K562 (cell line): ENCODE data around the gene DIP2C. TPM values are rescaled to one million over a fixed set of nuclear protein-coding genes. Genes with fewer than 3 reads are reported as not detected.

Source experiments
- ATAC-seq: fragments of 200-7000 bp; cut with Tn5 transposase; 3 replicates; pipeline ENCODE4 v1.9.1; 2020; ENCODE audit warnings: moderate library complexity
- BruUV-seq: library from RNA; stranded (reverse); fragments of 400-500 nt; replicated peaks from 2 replicates; lab custom pipeline; 2021; lab: Mats Ljungman, UMichigan
- CTCF ChIA-PET: fragments of 300-600 bp; formaldehyde crosslinking; extraction: SDS; loops from one replicate; lab custom pipeline; 2021; ENCODE audit warnings: low intra/inter-chr PET ratio; lab: Yijun Ruan, JAX
- POLR2A ChIA-PET: fragments of 300-600, 350-650 bp; sonication (Branson Sonifier 250); formaldehyde crosslinking; extraction: SDS; loops from one replicate; lab custom pipeline; 2021; ENCODE audit warnings: antibody characterized with exemption, inconsistent platforms; lab: Yijun Ruan, JAX
- DNase-seq, 4 experiments: peaks; one replicate each; pipeline versions ENCODE4 v3.0.0 to v3.0.0-alpha.2; 2011 to 2018; ENCODE audit warnings: low spot score in 3 of 4, mixed read lengths in 3 of 4; ENCODE audit errors: extremely low read depth in 1 of 4
- FAIRE-seq: peaks from 2 replicates; lab custom pipeline; 2011; peaks lifted over from hg19 to GRCh38; lab: Jason Lieb, UNC
- H2AFZ ChIP-seq: 2 replicates; pipeline ENCODE4 v1.6.0; 2011; ENCODE audit warnings: low read depth, low read length, control low read depth, inconsistent platforms
- H3K27ac ChIP-seq: fragments of 200-600 bp; 3 replicates; pipeline ENCODE4 v1.8.0; 2011; ENCODE audit warnings: low read depth, mild to moderate bottlenecking, control low read depth, inconsistent platforms, low read length, moderate library complexity, mixed read lengths; ENCODE audit errors: extremely low read depth
- H3K27me3 ChIP-seq, 2 experiments: fragments of 300-600 bp in 1 of 2; 2 replicates in 1 of 2; 3 replicates in 1 of 2; pipeline versions ENCODE4 v1.6.0 to v1.8.0; 2011; ENCODE audit warnings: inconsistent platforms in 2 of 2, low read length in 2 of 2, mild to moderate bottlenecking in 1 of 2, mixed read lengths in 1 of 2, moderate library complexity in 1 of 2; ENCODE audit not compliant: control insufficient read depth in 2 of 2, insufficient read depth in 2 of 2
- H3K36me3 ChIP-seq: fragments of 300-600 bp; 3 replicates; pipeline ENCODE4 v1.8.0; 2011; ENCODE audit warnings: mild to moderate bottlenecking, low read length, inconsistent platforms; ENCODE audit not compliant: control insufficient read depth, insufficient read depth
- H3K4me1 ChIP-seq, 2 experiments: fragments of 200-600 bp in 1 of 2; replicated peaks in 1 of 2; 2 replicates in 1 of 2; 3 replicates in 1 of 2; pipeline versions ENCODE4 v1.5.1 to v1.8.0; 2011; ENCODE audit warnings: inconsistent platforms in 2 of 2, low read length in 2 of 2, mild to moderate bottlenecking in 1 of 2, mixed read lengths in 1 of 2, moderate library complexity in 1 of 2; ENCODE audit not compliant: control insufficient read depth in 2 of 2, insufficient read depth in 2 of 2
- H3K4me2 ChIP-seq: 2 replicates; pipeline ENCODE4 v1.6.1; 2011; ENCODE audit warnings: low read length, control low read depth, inconsistent platforms, mixed read lengths; ENCODE audit not compliant: insufficient read depth
- H3K4me3 ChIP-seq: fragments of 200-600 bp; sonication (generic), shearing (Covaris generic); 2 replicates; pipeline ENCODE4 v1.5.1; 2016; ENCODE audit warnings: control low read depth, inconsistent platforms
- H3K79me2 ChIP-seq: fragments of 200-600 bp; 3 replicates; pipeline ENCODE4 v1.8.0; 2011; ENCODE audit warnings: low read length, inconsistent platforms; ENCODE audit not compliant: control insufficient read depth, insufficient read depth
- H3K9ac ChIP-seq, 2 experiments: 2 replicates each; pipeline versions ENCODE4 v1.6.0 to v1.6.1; 2011; ENCODE audit warnings: low read depth in 2 of 2, low read length in 2 of 2, control low read depth in 1 of 2, inconsistent platforms in 1 of 2, mild to moderate bottlenecking in 1 of 2, mixed read lengths in 1 of 2; ENCODE audit not compliant: insufficient read depth in 1 of 2
- H3K9me1 ChIP-seq: one replicate; pipeline ENCODE4 v1.6.0; 2011; ENCODE audit warnings: inconsistent platforms, mild to moderate bottlenecking, low read length, moderate library complexity; ENCODE audit not compliant: control insufficient read depth, insufficient read depth
- H3K9me3 ChIP-seq: replicated peaks from 2 replicates; pipeline ENCODE4 v1.5.1; 2011; ENCODE audit warnings: low read depth, low read length, inconsistent platforms; ENCODE audit not compliant: control insufficient read depth, insufficient read depth
- H4K20me1 ChIP-seq: replicated peaks from 2 replicates; pipeline ENCODE4 v1.6.1; 2011; ENCODE audit warnings: low read length, inconsistent platforms, mixed read lengths; ENCODE audit not compliant: control insufficient read depth, insufficient read depth
- ATF6 ChIP-seq: sonication (generic); formaldehyde crosslinking; IDR thresholded peaks from 2 replicates; pipeline ENCODE4 v1.4.0; 2020; ENCODE audit warnings: mild to moderate bottlenecking, missing genetic modification reagents
- HMGN3 ChIP-seq: IDR thresholded peaks from 2 replicates; pipeline ENCODE4 v1.6.1; 2011; ENCODE audit warnings: borderline replicate concordance, low read depth, mild to moderate bottlenecking, mixed read lengths, low read length; ENCODE audit not compliant: insufficient read length; ENCODE audit errors: extremely low read depth
- HNRNPLL ChIP-seq: fragments of 200-400 bp; formaldehyde crosslinking; IDR thresholded peaks from 2 replicates; pipeline ENCODE4 v1.6.1; 2017; ENCODE audit warnings: low read length, low read depth, mild to moderate bottlenecking; ENCODE audit not compliant: poor library complexity, severe bottlenecking
- MCM3 ChIP-seq: fragments of 450-650 bp; IDR thresholded peaks from 2 replicates; pipeline ENCODE4 v1.6.1; 2016
- MECOM ChIP-seq: fragments of 250-450 bp; sonication (Bioruptor Pico); IDR thresholded peaks from 2 replicates; pipeline ENCODE4 v1.8.0; 2022; ENCODE audit warnings: inconsistent platforms
- NFE2 ChIP-seq: IDR thresholded peaks from 2 replicates; pipeline ENCODE4 v1.6.1; 2014; ENCODE audit warnings: antibody characterized with exemption, low read depth
- PML ChIP-seq: IDR thresholded peaks from 2 replicates; pipeline ENCODE4 v1.6.1; 2012; ENCODE audit warnings: low read length, inconsistent platforms
- SLC30A9 ChIP-seq: fragments of 250-450 bp; sonication (Bioruptor Pico); IDR thresholded peaks from 2 replicates; pipeline ENCODE4 v1.8.0; 2022; ENCODE audit warnings: mild to moderate bottlenecking, moderate library complexity
- TFE3 ChIP-seq: fragments of 450-650 bp; formaldehyde crosslinking; IDR thresholded peaks from 2 replicates; pipeline ENCODE4 v1.4.0; 2020; ENCODE audit warnings: mild to moderate bottlenecking, mixed read lengths
- ZNF384 ChIP-seq: IDR thresholded peaks from 2 replicates; pipeline ENCODE4 v1.6.1; 2012; ENCODE audit warnings: low read depth, low read length, improper control_type of control experiment
- ZNF395 ChIP-seq: fragments of 200-800 bp; sonication (Bioruptor generic); IDR thresholded peaks from 2 replicates; pipeline ENCODE4 v1.6.1; 2017; ENCODE audit warnings: missing genetic modification characterization, missing compliant biosample characterization
- ZNF408 ChIP-seq: fragments of 250-450 bp; sonication (Bioruptor Pico); IDR thresholded peaks from 2 replicates; pipeline ENCODE4 v1.4.0; 2020; ENCODE audit warnings: low read depth, mild to moderate bottlenecking, moderate library complexity
- ZNF436 ChIP-seq: fragments of 250-450, 450-650 bp; sonication (Bioruptor Pico); formaldehyde crosslinking; IDR thresholded peaks from 2 replicates; pipeline ENCODE4 v1.7.0; 2020; ENCODE audit warnings: mild to moderate bottlenecking
- ZNF655 ChIP-seq: fragments of 250-450 bp; sonication (Bioruptor Pico); IDR thresholded peaks from 2 replicates; pipeline ENCODE4 v1.5.0; 2021
- ZNF668 ChIP-seq: fragments of 250-450 bp; sonication (Bioruptor Pico); IDR thresholded peaks from 2 replicates; pipeline ENCODE4 v1.8.0; 2022; ENCODE audit warnings: mild to moderate bottlenecking, inconsistent platforms
- WGBS: fragments of 100-300 bp; shearing (Covaris generic); methylation state at CpG from one replicate; pipeline ENCODE4 v1.1.6; 2016; ENCODE audit warnings: low coverage, mixed read lengths; ENCODE audit not compliant: insufficient coverage; ENCODE audit errors: missing lambda C conversion rate; 5-methylcytosine and 5-hydroxymethylcytosine counted together
- in situ Hi-C: fragments of 300-500 bp; cut with MboI; formaldehyde crosslinking; loops from 4 replicates; pipeline ENCODE4 v1.15.0; 2018; ENCODE audit warnings: inconsistent platforms, mixed read lengths
- intact Hi-C: fragments of 100-400 bp; cut with micrococcal nuclease; formaldehyde crosslinking; loops from 2 replicates; pipeline ENCODE4 v1.14.2; 2022
- polyA plus RNA-seq, 8 experiments: library from polyadenylated mRNA; depleted of rRNA in 4 of 8; stranded (reverse) in 5 of 8; unstranded in 3 of 8; fragments of >200 nt; fragmentation: Nextera tagmentation in 2 of 8; fragmentation: Illumina TruSeq in 1 of 8; extraction: Ambion mirVana in 2 of 8; extraction: Trizol in 1 of 8; gene quantifications; 2 replicates each; pipeline versions ENCODE4 v1.2.1 to v1.2.3, GENCODE V29; 2011 to 2014; ENCODE audit warnings: inconsistent platforms in 1 of 8, missing spikeins in 1 of 8
- total RNA-seq, 7 experiments: library from RNA; depleted of rRNA in 6 of 7; stranded (reverse); fragments of >200 nt in 6 of 7; fragmentation: Illumina TruSeq in 2 of 7; extraction: Trizol in 2 of 7; gene quantifications; 2 replicates each; pipeline versions ENCODE4 v1.2.1 to v1.2.3, GENCODE V29; 2011 to 2021; ENCODE audit warnings: low replicate concordance in 1 of 7

Gene DIP2C
- total and polyA plus RNA-seq, 9 of the 15 experiments (the other 6 are each of a cell fraction or from before 2014, with no cell fraction given), result 0.01 TPM; not detected in 8

- TF ChIP-seq ZNF655 (CRISPR knock-in tag), result no peak
- no peak for TF ChIP-seq ZNF395 (CRISPR knock-in tag)
- no peak for TF ChIP-seq HNRNPLL
Observed at GRCh38 chr10:418226-418625, 271.2 kb downstream of the DIP2C start (continued).

- H3K9me1 ChIP-seq, result no peaks in the 10 kb centered on the region
- peaks cover 43 to 65% of the 10 kb centered on the region in 2 experiments for H3K27me3 ChIP-seq
- peak; percentile 93 for ATAC-seq
- ChIA-PET CTCF (no interaction called here), POLR2A (no interaction called here)
- peak in 3 of 4 experiments; percentile 19 to 31 (median 19) for DNase-seq
- H3K36me3 ChIP-seq, result no peaks in the 10 kb centered on the region
- H3K27ac ChIP-seq, result no peak overlapping the region
- H3K79me2 ChIP-seq, result no peaks in the 10 kb centered on the region
- H3K4me1 ChIP-seq, result peaks cover 0 to 7% of the 10 kb centered on the region in 2 experiments; a peak in 2 of 5 replicates
- no peak overlapping the region for H3K4me3 ChIP-seq
- no TSS peak for BruUV-seq
- intact Hi-C loops (no loop called here), in situ Hi-C loops (no loop called here)
- peak overlapping the region; percentile 4; the same call in 1 of the 2 replicates for H3K4me2 ChIP-seq
- no peak for FAIRE-seq
- 2% methylated on average over 13 of the region's 13 CpGs for WGBS
- no peaks in the 10 kb centered on the region for H3K9me3 ChIP-seq
- no peak overlapping the region for H2AFZ ChIP-seq
- H3K9ac ChIP-seq, result no peak overlapping the region; a peak in 1 of 4 replicates
- peaks cover 4% of the 10 kb centered on the region for H4K20me1 ChIP-seq
- TF ChIP-seq MECOM (CRISPR knock-in tag), result no peak
- TF ChIP-seq NFE2, result peak; percentile 29; the same call in 1 of the 2 replicates
- TF ChIP-seq SLC30A9 (CRISPR knock-in tag), result no peak
- no peak for TF ChIP-seq ZNF668 (CRISPR knock-in tag)
- no peak for TF ChIP-seq ZNF384
- TF ChIP-seq PML, result no peak
- no peak for TF ChIP-seq ZNF436 (CRISPR knock-in tag)
- no peak for TF ChIP-seq ATF6
- no peak for TF ChIP-seq ZNF408
- no peak for TF ChIP-seq HMGN3
- no peak for TF ChIP-seq TFE3
- TF ChIP-seq MCM3, result no peak
Observed at GRCh38 chr10:416091-416515, 273.4 kb downstream of the DIP2C start.
